ENCODE results near the gene FAAP20. TPM values are rescaled to one million over a fixed set of nuclear protein-coding genes. Genes with fewer than 3 reads are reported as not detected.

FAAP20 gene
- total RNA-seq, 3 donors from 2014 or later (not counting 1 experiment from before 2014, with no cell fraction given), result 40.3 to 53.0 (median 43.3) TPM

DNA sequence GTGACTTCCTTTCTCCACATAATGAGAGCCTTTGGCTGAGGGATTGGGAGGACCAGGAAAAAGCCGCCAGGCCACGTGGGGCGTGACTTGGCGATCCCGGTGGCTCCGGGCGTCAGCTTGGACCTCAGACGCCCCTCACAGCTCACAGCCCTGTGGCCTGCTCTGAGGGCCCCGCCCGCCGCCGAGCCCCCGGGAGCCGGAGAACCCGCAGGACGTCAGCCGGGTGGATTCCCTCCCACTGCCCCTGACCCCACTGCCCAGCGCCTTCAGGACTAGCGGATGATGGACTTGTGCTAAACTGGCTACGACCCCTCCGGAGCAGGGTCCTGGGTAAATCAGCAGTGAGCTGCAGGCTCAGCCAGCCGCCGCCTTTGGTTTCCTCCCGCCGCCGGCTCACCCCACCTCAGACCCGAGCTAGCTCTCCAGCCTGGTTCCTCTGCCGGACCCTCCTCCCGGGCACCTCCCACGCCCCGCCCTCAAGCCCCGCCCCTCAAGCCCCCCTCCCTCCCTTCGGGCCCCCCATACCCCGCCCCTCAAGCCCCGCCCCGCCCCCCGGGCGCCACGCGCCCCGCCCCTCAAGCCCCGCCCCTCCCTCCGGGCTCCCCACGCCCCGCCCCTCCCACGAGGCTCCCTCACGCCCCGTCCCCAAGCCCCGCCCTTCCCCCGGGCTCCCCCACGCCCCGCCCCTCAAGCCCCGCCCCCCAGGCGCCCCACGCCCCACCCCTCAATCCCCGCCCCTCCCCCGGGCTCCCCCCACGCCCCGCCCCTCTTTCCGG, 10.0 kb upstream of the FAAP20 start:
- Mint-ChIP-seq H3K36me3 (no peaks in the 10 kb centered on the region), H3K9me3 (no peaks in the 10 kb centered on the region), H3K4me3 (peak overlapping the region; percentile 75), H3K27me3 (ENCODE audit: low read depth in 2 of 2) (no peaks in the 10 kb centered on the region), H3K4me1 (peaks cover 10 to 25% of the 10 kb centered on the region in 2 donors), H3K27ac (peak overlapping the region; percentile 54 to 81)
- 7% methylated on average over 27 of the region's 60 CpGs for WGBS (ENCODE audit: insufficient coverage)
- H3K4me3 ChIP-seq (ENCODE audit: low read length), result peak overlapping the region; percentile 42
- H3K36me3 ChIP-seq (ENCODE audit: control insufficient read depth, insufficient read depth, low read length), result no peaks in the 10 kb centered on the region
- DNase-seq, result no peak
- TF ChIP-seq, protein P1, sequence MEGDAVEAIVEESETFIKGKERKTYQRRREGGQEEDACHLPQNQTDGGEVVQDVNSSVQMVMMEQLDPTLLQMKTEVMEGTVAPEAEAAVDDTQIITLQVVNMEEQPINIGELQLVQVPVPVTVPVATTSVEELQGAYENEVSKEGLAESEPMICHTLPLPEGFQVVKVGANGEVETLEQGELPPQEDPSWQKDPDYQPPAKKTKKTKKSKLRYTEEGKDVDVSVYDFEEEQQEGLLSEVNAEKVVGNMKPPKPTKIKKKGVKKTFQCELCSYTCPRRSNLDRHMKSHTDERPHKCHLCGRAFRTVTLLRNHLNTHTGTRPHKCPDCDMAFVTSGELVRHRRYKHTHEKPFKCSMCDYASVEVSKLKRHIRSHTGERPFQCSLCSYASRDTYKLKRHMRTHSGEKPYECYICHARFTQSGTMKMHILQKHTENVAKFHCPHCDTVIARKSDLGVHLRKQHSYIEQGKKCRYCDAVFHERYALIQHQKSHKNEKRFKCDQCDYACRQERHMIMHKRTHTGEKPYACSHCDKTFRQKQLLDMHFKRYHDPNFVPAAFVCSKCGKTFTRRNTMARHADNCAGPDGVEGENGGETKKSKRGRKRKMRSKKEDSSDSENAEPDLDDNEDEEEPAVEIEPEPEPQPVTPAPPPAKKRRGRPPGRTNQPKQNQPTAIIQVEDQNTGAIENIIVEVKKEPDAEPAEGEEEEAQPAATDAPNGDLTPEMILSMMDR (IDR thresholded peaks at IDR 0.05), result no peak
- peak overlapping the region; percentile 72 for H3K27ac ChIP-seq (ENCODE audit: low read length)
- H3K4me1 ChIP-seq (ENCODE audit: control insufficient read depth, insufficient read depth, low read length), result peaks cover 36% of the 10 kb centered on the region
- intact Hi-C loops (cut with micrococcal nuclease), result no loop called here
- peak; percentile 51 to 75 (median 58) for ATAC-seq
- no peaks in the 10 kb centered on the region for H3K27me3 ChIP-seq (ENCODE audit: control insufficient read depth, insufficient read depth, low read length)
- no peaks in the 10 kb centered on the region for H3K9me3 ChIP-seq (ENCODE audit: control insufficient read depth, insufficient read depth, low read length)

DNA sequence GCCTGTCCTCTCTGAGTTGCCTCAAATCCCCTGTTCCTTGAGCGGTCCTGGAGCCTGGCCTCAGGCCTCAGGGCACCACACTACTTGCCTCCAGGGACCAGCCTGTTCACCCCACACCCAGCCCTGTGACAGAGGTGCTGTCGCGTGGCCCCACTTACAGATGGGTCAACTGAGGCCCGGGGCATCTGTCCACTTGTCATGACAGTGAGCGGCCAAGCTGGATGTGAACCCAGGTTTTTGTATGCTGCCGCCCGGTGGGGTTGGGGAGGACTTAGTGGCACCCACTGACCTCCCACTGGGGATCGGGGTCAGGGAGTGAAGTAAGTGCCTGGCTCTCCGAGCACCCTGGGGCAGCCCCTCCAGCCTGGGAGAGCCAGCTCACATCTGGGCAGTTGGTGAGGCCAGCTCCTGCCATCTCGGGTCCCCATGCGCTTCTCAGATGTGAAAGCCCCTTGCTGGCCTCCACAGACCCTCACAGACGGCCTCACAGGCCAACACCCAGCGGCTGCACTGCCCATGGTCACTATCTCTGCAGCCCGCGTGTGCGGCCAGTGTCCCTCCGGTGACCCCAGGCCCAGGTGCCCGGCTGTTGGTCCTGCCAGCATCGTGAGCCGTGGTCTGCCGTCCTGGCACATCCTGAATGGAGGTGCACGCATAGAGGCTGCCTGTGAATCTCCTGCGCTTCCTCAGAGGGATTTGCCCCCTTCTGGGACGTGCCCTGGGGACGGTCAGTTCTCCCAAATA, 9.3 kb upstream of the FAAP20 start:
- Histone ChIP-seq H3K27me3 (ENCODE audit: control insufficient read depth, insufficient read depth, low read length) (no peaks in the 10 kb centered on the region), H3K27ac (ENCODE audit: low read length) (peak overlapping the region; percentile 72), H3K4me3 (ENCODE audit: low read length) (peak overlapping the region; percentile 42), H3K9me3 (ENCODE audit: control insufficient read depth, insufficient read depth, low read length) (no peaks in the 10 kb centered on the region), H3K4me1 (ENCODE audit: control insufficient read depth, insufficient read depth, low read length) (peaks cover 43% of the 10 kb centered on the region), H3K36me3 (ENCODE audit: control insufficient read depth, insufficient read depth, low read length) (no peaks in the 10 kb centered on the region)
- TF ChIP-seq, protein P1 (IDR thresholded peaks at IDR 0.05), result no peak
- no peak for ATAC-seq
- peak in 1 of 2 donors; percentile 21 for DNase-seq
- intact Hi-C loops (cut with micrococcal nuclease), result no loop called here
- Mint-ChIP-seq H3K9me3 (no peaks in the 10 kb centered on the region), H3K27me3 (ENCODE audit: low read depth in 2 of 2) (no peaks in the 10 kb centered on the region), H3K4me1 (peaks cover 18 to 32% of the 10 kb centered on the region in 2 donors), H3K27ac (peak overlapping the region in 1 of 2 donors; percentile 56), H3K36me3 (no peaks in the 10 kb centered on the region), H3K4me3 (no peak overlapping the region)
- WGBS (ENCODE audit: insufficient coverage), result 91% methylated on average over 25 of the region's 25 CpGs

DNA sequence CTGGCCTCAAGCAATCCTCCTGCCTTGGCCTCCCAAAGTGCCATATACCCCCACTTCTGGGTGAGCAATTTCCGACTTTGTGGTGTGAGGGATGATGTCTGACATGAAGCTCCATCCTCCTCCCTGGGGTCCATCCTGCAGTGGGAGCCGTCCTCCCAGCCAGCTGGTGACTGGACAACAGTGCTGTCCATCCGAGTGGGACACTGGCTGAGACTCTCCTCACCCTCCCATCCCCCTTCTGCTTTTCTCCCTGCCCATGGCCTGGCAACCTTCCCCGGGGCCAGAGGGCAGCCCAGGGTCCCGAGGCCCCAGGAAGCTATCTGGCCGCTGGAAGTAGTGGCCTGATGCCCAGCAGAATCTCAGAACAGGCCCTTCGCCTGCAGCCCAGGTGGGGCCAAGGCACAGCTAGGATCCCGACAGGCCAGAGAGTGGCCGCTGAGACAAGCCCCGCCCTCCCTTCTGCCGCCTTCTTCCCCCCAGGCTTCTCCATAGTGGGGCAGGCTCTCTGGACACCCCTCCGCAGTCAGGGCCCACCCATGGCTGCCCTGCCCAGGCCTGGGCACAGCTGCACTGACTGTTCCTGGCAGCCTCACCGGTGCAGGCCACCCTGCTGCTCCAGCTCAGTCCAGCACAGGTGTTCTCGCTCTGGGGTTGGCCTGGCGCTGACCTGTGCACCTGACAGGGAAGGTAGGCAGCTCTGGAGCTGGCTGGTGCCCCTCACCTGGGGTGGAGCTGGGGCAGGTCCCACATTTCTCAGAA, 8.4 kb upstream of the FAAP20 start:
- H3K4me1 ChIP-seq (ENCODE audit: control insufficient read depth, insufficient read depth, low read length), result peaks cover 50% of the 10 kb centered on the region
- TF ChIP-seq, protein P1 (IDR thresholded peaks at IDR 0.05), result no peak
- no peak overlapping the region for H3K4me3 Mint-ChIP-seq
- ATAC-seq (no peak), DNase-seq (no peak)
- no peaks in the 10 kb centered on the region for H3K27me3 Mint-ChIP-seq (ENCODE audit: low read depth in 2 of 2)
- H3K27me3 ChIP-seq (ENCODE audit: control insufficient read depth, insufficient read depth, low read length), result no peaks in the 10 kb centered on the region
- H3K36me3 Mint-ChIP-seq, result no peaks in the 10 kb centered on the region
- H3K27ac ChIP-seq (ENCODE audit: low read length), result no peak overlapping the region
- peaks cover 21 to 36% of the 10 kb centered on the region in 2 donors for H3K4me1 Mint-ChIP-seq
- H3K9me3 ChIP-seq (ENCODE audit: control insufficient read depth, insufficient read depth, low read length), result no peaks in the 10 kb centered on the region
- H3K9me3 Mint-ChIP-seq, result no peaks in the 10 kb centered on the region
- intact Hi-C loops (cut with micrococcal nuclease), result no loop called here
- WGBS (ENCODE audit: insufficient coverage), result 96% methylated on average over 14 of the region's 15 CpGs
- no peaks in the 10 kb centered on the region for H3K36me3 ChIP-seq (ENCODE audit: control insufficient read depth, insufficient read depth, low read length)
- H3K4me3 ChIP-seq (ENCODE audit: low read length), result no peak overlapping the region
- no peak overlapping the region for H3K27ac Mint-ChIP-seq
